Measurements from ENCODE around the gene DISP3.

GRCh38 chr1:11470912-11471311 lies 8.0 kb upstream of the DISP3 start:
- no peak for TF ChIP-seq CTCF (IDR thresholded peaks at IDR 0.05; ENCODE audit: low read depth, low read length)
- no peak for TF ChIP-seq MYC (IDR thresholded peaks at IDR 0.05; ENCODE audit: low read depth, low read length)
- no peak for TF ChIP-seq MAX (IDR thresholded peaks at IDR 0.05; ENCODE audit: low read depth, low read length)
- no peak for TF ChIP-seq POLR2A (IDR thresholded peaks at IDR 0.05; ENCODE audit: extremely low read depth, insufficient read length)

Data from NB4 (cell line).